Activated naive CD4-positive, alpha-beta T cell treated with anti-CD3 and anti-CD28 coated beads, Interleukin-2, amount 10 ng/mL, durations not matched to agents 7 days and 5 days (primary cell): ENCODE data around the gene DOCK3.

Experiments used
- CTCF ChIA-PET: fragments of 350-600 bp; sonication (Branson Sonifier 250); formaldehyde crosslinking; loops from one replicate; lab custom pipeline; 2021; ENCODE audit warnings: antibody characterized with exemption; lab: Charles Lee
- DNase-seq: peaks from one replicate; pipeline ENCODE4 v3.0.0-alpha.2; 2020
- H3K27ac Mint-ChIP-seq: one replicate; pipeline ENCODE4 v1.8.0; 2021; ENCODE audit warnings: mild to moderate bottlenecking, moderate library complexity, mixed read lengths
- H3K27me3 Mint-ChIP-seq: one replicate; pipeline ENCODE4 v1.8.0; 2021; ENCODE audit warnings: mild to moderate bottlenecking, mixed read lengths
- H3K36me3 Mint-ChIP-seq: one replicate; pipeline ENCODE4 v1.8.0; 2021; ENCODE audit warnings: mixed read lengths
- H3K4me1 Mint-ChIP-seq: one replicate; pipeline ENCODE4 v1.8.0; 2021; ENCODE audit warnings: mixed read lengths
- H3K4me3 Mint-ChIP-seq: one replicate; pipeline ENCODE4 v1.8.0; 2021; ENCODE audit warnings: mild to moderate bottlenecking, moderate library complexity, mixed read lengths
- H3K9me3 Mint-ChIP-seq: one replicate; pipeline ENCODE4 v1.8.0; 2021; ENCODE audit warnings: mixed read lengths

The DOCK3 gene

GRCh38 chr3:50639055-50639494, 35.7 kb upstream of the DOCK3 start:
- Mint-ChIP-seq H3K4me1 (peaks cover 41% of the 10 kb centered on the region), H3K27me3 (no peaks in the 10 kb centered on the region), H3K27ac (peak overlapping the region; percentile 19), H3K36me3 (peaks cover 49% of the 10 kb centered on the region), H3K9me3 (no peaks in the 10 kb centered on the region), H3K4me3 (no peak overlapping the region)
- no peak for DNase-seq
- CTCF ChIA-PET, result interaction anchor here (0.8 to 1.2 kb wide), 2 partner anchors 25 to 97 kb away, joined by 3 read pairs; no protein-coding TSS in a partner anchor

- H3K36me3 Mint-ChIP-seq, result peaks cover 46% of the 10 kb centered on the region
Measured at GRCh38 chr3:50642382-50642781, 32.3 kb upstream of the DOCK3 start.

GRCh38 chr3:50644561-50644960, 30.2 kb upstream of the DOCK3 start:
- H3K36me3 Mint-ChIP-seq, result peaks cover 46% of the 10 kb centered on the region

More at GRCh38 chr3:50642382-50642781, 32.3 kb upstream of the DOCK3 start:
- no peaks in the 10 kb centered on the region for H3K9me3 Mint-ChIP-seq
- H3K27ac Mint-ChIP-seq, result peak overlapping the region; percentile 28
- H3K4me3 Mint-ChIP-seq, result no peak overlapping the region
- H3K27me3 Mint-ChIP-seq, result no peaks in the 10 kb centered on the region
- H3K4me1 Mint-ChIP-seq, result peaks cover 15% of the 10 kb centered on the region
- DNase-seq, result no peak
- CTCF ChIA-PET, result no interaction called here

GRCh38 chr3:50645378-50645777, 29.3 kb upstream of the DOCK3 start:
- no peak overlapping the region for H3K4me3 Mint-ChIP-seq
- peaks cover 45% of the 10 kb centered on the region for H3K36me3 Mint-ChIP-seq
- CTCF ChIA-PET, result no interaction called here
- no peak overlapping the region for H3K27ac Mint-ChIP-seq
- H3K4me1 Mint-ChIP-seq, result no peaks in the 10 kb centered on the region
- DNase-seq, result no peak
- no peaks in the 10 kb centered on the region for H3K27me3 Mint-ChIP-seq
- H3K9me3 Mint-ChIP-seq, result no peaks in the 10 kb centered on the region

More at GRCh38 chr3:50644561-50644960, 30.2 kb upstream of the DOCK3 start:
- H3K4me3 Mint-ChIP-seq, result no peak overlapping the region
- H3K4me1 Mint-ChIP-seq, result peaks cover 1% of the 10 kb centered on the region
- H3K27me3 Mint-ChIP-seq, result no peaks in the 10 kb centered on the region
- DNase-seq, result no peak
- CTCF ChIA-PET, result interaction anchor here (1.7 kb wide), 1 partner anchor 29 kb away, joined by 6 read pairs; no protein-coding TSS in a partner anchor
- no peak overlapping the region for H3K27ac Mint-ChIP-seq
- no peaks in the 10 kb centered on the region for H3K9me3 Mint-ChIP-seq

- CTCF ChIA-PET, result interaction anchor here (0.6 to 9.3 kb wide), 4 partner anchors 21 to 77 kb away, joined by 3 to 147 read pairs (median 3); partner anchors contain the start of gene MAPKAPK3
- Mint-ChIP-seq H3K9me3 (no peaks in the 10 kb centered on the region), H3K36me3 (peaks cover 34% of the 10 kb centered on the region), H3K27me3 (no peaks in the 10 kb centered on the region), H3K4me3 (no peak overlapping the region), H3K27ac (peak overlapping the region; percentile 11), H3K4me1 (peaks cover 7% of the 10 kb centered on the region)
- DNase-seq, result no peak
Measured at GRCh38 chr3:50648313-50648712, 26.4 kb upstream of the DOCK3 start.

GRCh38 chr3:50648944-50649343, 25.8 kb upstream of the DOCK3 start:
- DNase-seq, result no peak
- CTCF ChIA-PET, result interaction anchor here (0.6 to 9.3 kb wide), 3 partner anchors 22 to 77 kb away, joined by 3 to 147 read pairs (median 3); partner anchors contain the start of gene MAPKAPK3
- Mint-ChIP-seq H3K9me3 (no peaks in the 10 kb centered on the region), H3K27ac (peak overlapping the region; percentile 11), H3K27me3 (no peaks in the 10 kb centered on the region), H3K4me3 (no peak overlapping the region), H3K36me3 (peaks cover 28% of the 10 kb centered on the region), H3K4me1 (peaks cover 11% of the 10 kb centered on the region)

- Mint-ChIP-seq H3K27ac (no peak overlapping the region), H3K4me3 (no peak overlapping the region), H3K36me3 (peaks cover 22% of the 10 kb centered on the region), H3K4me1 (peaks cover 16% of the 10 kb centered on the region), H3K27me3 (no peaks in the 10 kb centered on the region), H3K9me3 (no peaks in the 10 kb centered on the region)
- no peak for DNase-seq
- CTCF ChIA-PET, result interaction anchor here (9.3 kb wide), 1 partner anchor 32 kb away, joined by 147 read pairs; the partner anchor contains the start of gene MAPKAPK3
Measured at GRCh38 chr3:50649451-50649931, 25.2 kb upstream of the DOCK3 start.

- Mint-ChIP-seq H3K27ac (peak overlapping the region; percentile 61), H3K4me1 (peaks cover 21% of the 10 kb centered on the region), H3K36me3 (peaks cover 21% of the 10 kb centered on the region), H3K4me3 (no peak overlapping the region), H3K9me3 (no peaks in the 10 kb centered on the region), H3K27me3 (no peaks in the 10 kb centered on the region)
- no peak for DNase-seq
- CTCF ChIA-PET, result interaction anchor here (9.3 kb wide), 1 partner anchor 33 kb away, joined by 147 read pairs; the partner anchor contains the start of gene MAPKAPK3
Measured at GRCh38 chr3:50650018-50650417, 24.7 kb upstream of the DOCK3 start.

- no peaks in the 10 kb centered on the region for H3K9me3 Mint-ChIP-seq
- no peak overlapping the region for H3K4me3 Mint-ChIP-seq
- CTCF ChIA-PET, result interaction anchor here (1.2 to 9.3 kb wide), 4 partner anchors 18 to 738 kb away, joined by 3 to 147 read pairs (median 28); partner anchors contain the start of genes HEMK1 and MAPKAPK3
- H3K4me1 Mint-ChIP-seq, result peaks cover 26% of the 10 kb centered on the region
- DNase-seq, result no peak
- H3K27me3 Mint-ChIP-seq, result no peaks in the 10 kb centered on the region
- no peak overlapping the region for H3K27ac Mint-ChIP-seq
- H3K36me3 Mint-ChIP-seq, result peaks cover 13% of the 10 kb centered on the region
Measured at GRCh38 chr3:50651445-50651844, 23.3 kb upstream of the DOCK3 start.

GRCh38 chr3:50651920-50652529, 22.7 kb upstream of the DOCK3 start:
- DNase-seq, result no peak
- H3K9me3 Mint-ChIP-seq, result no peaks in the 10 kb centered on the region
- CTCF ChIA-PET, result interaction anchor here (1.1 to 9.3 kb wide), 7 partner anchors 16 to 737 kb away, joined by 3 to 147 read pairs (median 9); partner anchors contain the start of genes HEMK1 and MAPKAPK3
- peaks cover 26% of the 10 kb centered on the region for H3K4me1 Mint-ChIP-seq
- no peaks in the 10 kb centered on the region for H3K27me3 Mint-ChIP-seq
- H3K36me3 Mint-ChIP-seq, result peaks cover 13% of the 10 kb centered on the region
- H3K27ac Mint-ChIP-seq, result peak overlapping the region; percentile 53
- no peak overlapping the region for H3K4me3 Mint-ChIP-seq

GRCh38 chr3:50652709-50653108, 22.0 kb upstream of the DOCK3 start:
- CTCF ChIA-PET, result interaction anchor here (0.7 to 9.3 kb wide), 13 partner anchors 9 to 737 kb away, joined by 3 to 147 read pairs (median 5); partner anchors contain the start of genes HEMK1 and MAPKAPK3
- Mint-ChIP-seq H3K4me3 (no peak overlapping the region), H3K27ac (no peak overlapping the region), H3K4me1 (peaks cover 26% of the 10 kb centered on the region), H3K36me3 (peaks cover 9% of the 10 kb centered on the region), H3K9me3 (no peaks in the 10 kb centered on the region), H3K27me3 (no peaks in the 10 kb centered on the region)
- peak; percentile 74 for DNase-seq

GRCh38 chr3:50653937-50654595, 20.7 kb upstream of the DOCK3 start:
- CTCF ChIA-PET, result interaction anchor here (1.0 to 9.3 kb wide), 7 partner anchors 11 to 82 kb away, joined by 3 to 147 read pairs (median 6); partner anchors contain the start of genes HEMK1 and MAPKAPK3
- no peak for DNase-seq
- Mint-ChIP-seq H3K4me3 (no peak overlapping the region), H3K27me3 (no peaks in the 10 kb centered on the region), H3K27ac (peak overlapping the region; percentile 25), H3K36me3 (peaks cover 5% of the 10 kb centered on the region), H3K4me1 (peaks cover 26% of the 10 kb centered on the region), H3K9me3 (no peaks in the 10 kb centered on the region)

GRCh38 chr3:50655009-50655830, 19.5 kb upstream of the DOCK3 start:
- CTCF ChIA-PET, result interaction anchor here (1.7 to 9.3 kb wide), 2 partner anchors 21 to 38 kb away, joined by 6 to 147 read pairs; partner anchors contain the start of gene MAPKAPK3
- DNase-seq, result no peak
- Mint-ChIP-seq H3K4me3 (no peak overlapping the region), H3K36me3 (peaks cover 2% of the 10 kb centered on the region), H3K4me1 (peaks cover 26% of the 10 kb centered on the region), H3K9me3 (no peaks in the 10 kb centered on the region), H3K27ac (no peak overlapping the region), H3K27me3 (no peaks in the 10 kb centered on the region)
